Erythroblast (primary cell): Measurements from ENCODE around the gene CNDP2.

ENCODE experiments used
- GATA1 ChIP-seq: IDR thresholded peaks from 2 replicates; pipeline ENCODE4 v1.6.1; 2011; ENCODE audit warnings: low read depth, mild to moderate bottlenecking, control low read depth, low read length, moderate library complexity
- POLR2A ChIP-seq: IDR thresholded peaks from 2 replicates; pipeline ENCODE4 v1.6.1; 2011; ENCODE audit warnings: mild to moderate bottlenecking, low read length

GRCh38 chr18:74488354-74488753, 7.8 kb upstream of the CNDP2 start:
- no peak for TF ChIP-seq POLR2A
- no peak for TF ChIP-seq GATA1
